OCI-LY1 (cell line): ENCODE results near the gene DMAC2L.

Source experiments
- CTCF ChIP-seq: fragments of 200-600 bp; sonication (generic), shearing (Covaris generic); IDR thresholded peaks from 2 replicates; pipeline ENCODE4 v1.5.1; 2017; ENCODE audit warnings: mild to moderate bottlenecking, antibody characterized with exemption, low read length, moderate library complexity, mixed read lengths
- EZH2 ChIP-seq: fragments of 200-600 bp; sonication (generic), shearing (Covaris generic); IDR thresholded peaks from 2 replicates; pipeline ENCODE4 v1.8.0; 2017; ENCODE audit warnings: borderline replicate concordance, mixed run types, mild to moderate bottlenecking, antibody characterized with exemption, low read length, moderate library complexity, mixed read lengths

- TF ChIP-seq EZH2 (no peak), CTCF (no peak)
Observed at GRCh38 chr14:50347521-50347920, 35.4 kb downstream of the DMAC2L start.
